ENCODE results near the gene CCSER2.

The CCSER2 gene

DNA sequence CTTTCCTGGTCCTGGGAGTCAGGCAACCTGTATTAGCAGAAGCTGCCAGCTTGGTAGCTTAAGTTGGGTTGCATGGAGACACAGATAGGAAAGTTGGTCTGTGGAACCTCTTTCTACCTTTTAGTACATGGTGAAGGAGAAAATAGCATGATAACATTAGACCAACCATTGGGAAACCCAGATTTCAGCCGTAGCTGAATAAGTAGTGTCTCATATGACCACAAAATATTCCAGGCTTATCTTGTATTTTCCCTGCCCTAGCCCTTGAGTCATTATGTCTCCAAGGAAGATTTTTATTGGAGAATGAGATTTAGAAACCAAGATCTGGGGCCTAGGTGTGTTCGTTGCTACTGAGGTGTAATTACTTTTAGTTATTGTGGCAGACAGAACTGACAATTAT is 67.2 kb downstream of the CCSER2 start:
- peak; percentile 5 to 8 for DNase-seq (ENCODE audit: low read depth in 2 of 2)
- H3K4me3 ChIP-seq (replicated peaks in 1 of 2; ENCODE audit: low read depth in 2 of 2, low read length in 2 of 2) = no peak overlapping the region
- TF ChIP-seq, protein P1, sequence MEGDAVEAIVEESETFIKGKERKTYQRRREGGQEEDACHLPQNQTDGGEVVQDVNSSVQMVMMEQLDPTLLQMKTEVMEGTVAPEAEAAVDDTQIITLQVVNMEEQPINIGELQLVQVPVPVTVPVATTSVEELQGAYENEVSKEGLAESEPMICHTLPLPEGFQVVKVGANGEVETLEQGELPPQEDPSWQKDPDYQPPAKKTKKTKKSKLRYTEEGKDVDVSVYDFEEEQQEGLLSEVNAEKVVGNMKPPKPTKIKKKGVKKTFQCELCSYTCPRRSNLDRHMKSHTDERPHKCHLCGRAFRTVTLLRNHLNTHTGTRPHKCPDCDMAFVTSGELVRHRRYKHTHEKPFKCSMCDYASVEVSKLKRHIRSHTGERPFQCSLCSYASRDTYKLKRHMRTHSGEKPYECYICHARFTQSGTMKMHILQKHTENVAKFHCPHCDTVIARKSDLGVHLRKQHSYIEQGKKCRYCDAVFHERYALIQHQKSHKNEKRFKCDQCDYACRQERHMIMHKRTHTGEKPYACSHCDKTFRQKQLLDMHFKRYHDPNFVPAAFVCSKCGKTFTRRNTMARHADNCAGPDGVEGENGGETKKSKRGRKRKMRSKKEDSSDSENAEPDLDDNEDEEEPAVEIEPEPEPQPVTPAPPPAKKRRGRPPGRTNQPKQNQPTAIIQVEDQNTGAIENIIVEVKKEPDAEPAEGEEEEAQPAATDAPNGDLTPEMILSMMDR (IDR thresholded peaks at IDR 0.05; ENCODE audit: low read depth, low read length) = no peak

DNA sequence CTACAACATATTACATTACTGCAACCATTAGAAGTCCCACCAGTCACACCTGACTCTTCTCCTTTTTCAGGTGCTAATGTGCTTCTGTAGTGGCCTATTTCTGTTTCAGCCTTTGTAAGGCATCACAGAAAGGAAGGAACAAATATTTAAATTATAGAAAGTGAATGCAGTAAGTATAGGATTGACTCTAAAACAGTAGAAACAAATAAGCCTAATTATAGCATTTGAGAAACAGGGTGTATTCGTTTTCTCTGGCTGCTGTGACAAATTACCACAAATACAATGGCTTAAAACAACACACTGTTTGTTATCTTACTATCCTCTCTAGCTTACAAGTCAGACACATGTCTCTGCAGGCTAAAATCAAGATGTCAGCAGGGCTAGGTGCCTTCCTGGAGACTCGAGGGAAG is 69.4 kb downstream of the CCSER2 start:
- no peak for DNase-seq (ENCODE audit: low read depth in 2 of 2)
- no peak overlapping the region for H3K4me3 ChIP-seq (replicated peaks in 1 of 2; ENCODE audit: low read depth in 2 of 2, low read length in 2 of 2)
- TF ChIP-seq, protein P1 (IDR thresholded peaks at IDR 0.05; ENCODE audit: low read depth, low read length) = no peak

DNA sequence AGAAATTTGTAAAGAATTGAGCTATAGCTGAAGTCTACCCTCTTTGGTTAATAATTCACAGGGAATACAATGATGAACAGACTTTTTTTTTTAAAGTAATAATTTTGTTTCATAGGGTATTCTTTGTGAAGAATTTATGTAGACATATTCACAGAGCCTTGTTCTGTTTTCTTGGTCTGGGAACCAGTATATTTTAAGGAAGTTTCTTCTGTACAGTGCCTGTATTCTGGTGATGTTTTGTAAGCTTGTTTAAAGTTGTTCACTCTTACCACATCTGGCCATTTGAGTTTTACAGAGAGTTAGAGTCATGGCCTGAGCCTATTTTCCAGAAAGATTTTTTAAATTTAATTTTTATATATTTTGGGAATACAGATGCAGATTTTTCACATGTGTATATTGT is 70.3 kb downstream of the CCSER2 start:
- TF ChIP-seq, protein P1 (IDR thresholded peaks at IDR 0.05; ENCODE audit: low read depth, low read length) = no peak
- no peak overlapping the region for H3K4me3 ChIP-seq (replicated peaks in 1 of 2; ENCODE audit: low read depth in 2 of 2, low read length in 2 of 2)
- DNase-seq (ENCODE audit: low read depth in 2 of 2) = no peak

DNA sequence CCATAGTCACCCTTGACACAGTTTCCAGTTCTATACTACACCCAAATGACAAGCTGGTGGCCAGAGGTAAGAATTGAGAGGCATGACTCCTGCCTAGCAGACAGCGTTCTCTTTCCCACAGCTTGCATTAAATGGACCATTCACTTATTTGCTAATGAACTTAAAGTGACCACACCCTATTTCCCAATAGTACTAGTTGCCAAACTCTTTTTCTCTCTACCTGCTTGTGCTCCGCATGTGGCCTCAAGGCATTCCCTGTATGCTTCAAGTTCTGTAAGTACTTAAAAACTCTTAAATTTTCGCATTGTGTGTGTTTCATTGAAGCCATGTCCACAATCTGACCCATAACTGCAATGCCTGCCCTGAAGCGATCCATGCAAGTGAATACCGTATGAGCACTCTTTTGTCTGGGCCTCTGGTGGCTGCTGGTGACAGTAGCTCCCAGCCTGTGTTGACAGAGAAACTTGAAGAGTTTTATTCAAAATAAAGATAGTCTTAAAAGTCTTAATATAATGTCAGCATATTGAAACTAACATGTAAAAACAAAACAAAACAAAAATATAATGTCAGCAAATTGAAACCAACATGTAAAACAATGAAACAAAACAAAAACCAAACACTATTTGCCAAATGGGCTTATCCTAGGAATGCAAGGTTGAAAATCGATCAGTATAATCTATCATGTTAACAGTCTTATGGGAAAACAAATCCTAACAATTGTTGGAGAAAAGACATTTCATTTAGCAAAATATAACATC is 73.6 kb downstream of the CCSER2 start:
- no peak overlapping the region for H3K4me3 ChIP-seq (replicated peaks in 1 of 2; ENCODE audit: low read depth in 2 of 2, low read length in 2 of 2)
- DNase-seq (ENCODE audit: low read depth in 2 of 2) = no peak
- TF ChIP-seq, protein P1 (IDR thresholded peaks at IDR 0.05; ENCODE audit: low read depth, low read length) = no peak

- DNase-seq (ENCODE audit: low read depth in 2 of 2) = no peak
- no peak overlapping the region for H3K4me3 ChIP-seq (replicated peaks in 1 of 2; ENCODE audit: low read depth in 2 of 2, low read length in 2 of 2)
- TF ChIP-seq, protein P1 (IDR thresholded peaks at IDR 0.05; ENCODE audit: low read depth, low read length) = no peak
Observed at GRCh38 chr10:84404783-84405182, 76.4 kb downstream of the CCSER2 start.

GRCh38 chr10:84405662-84406061 is 77.3 kb downstream of the CCSER2 start:
- no peak overlapping the region for H3K4me3 ChIP-seq (replicated peaks in 1 of 2; ENCODE audit: low read depth in 2 of 2, low read length in 2 of 2)
- TF ChIP-seq, protein P1 (IDR thresholded peaks at IDR 0.05; ENCODE audit: low read depth, low read length) = no peak
- DNase-seq (ENCODE audit: low read depth in 2 of 2) = no peak

DNA sequence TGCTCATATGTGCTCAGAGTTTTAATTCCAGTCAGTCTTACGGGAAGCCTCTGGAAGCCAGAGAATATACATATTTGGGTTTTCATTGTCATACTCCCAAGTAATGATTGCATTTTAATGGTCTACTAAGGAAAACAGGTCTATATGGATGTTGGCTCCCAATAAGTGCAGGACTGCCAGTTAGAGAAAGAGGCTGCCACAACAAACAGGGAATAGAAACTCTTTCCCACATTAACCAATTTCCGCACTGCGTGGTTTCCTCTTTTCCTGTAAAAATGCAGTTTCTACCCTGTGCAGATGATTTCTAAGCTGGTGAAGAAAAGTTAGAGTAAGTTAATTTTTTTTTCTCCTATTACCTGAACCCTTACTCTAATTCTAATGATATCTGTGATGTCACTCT is 78.2 kb downstream of the CCSER2 start:
- H3K4me3 ChIP-seq (replicated peaks in 1 of 2; ENCODE audit: low read depth in 2 of 2, low read length in 2 of 2) = no peak overlapping the region
- DNase-seq (ENCODE audit: low read depth in 2 of 2) = no peak
- TF ChIP-seq, protein P1 (IDR thresholded peaks at IDR 0.05; ENCODE audit: low read depth, low read length) = no peak
